ENCODE data around the gene ERN1.
"Not testable (repeated sequence)": the region's sequence is repeated elsewhere in the genome, so short reads cannot be mapped to it uniquely, and the experiment has no call there.

ERN1 gene

GRCh38 chr17:64174686-64175456, 44.9 kb upstream of the ERN1 start:
- intact Hi-C loops (cut with DNase I; ENCODE audit: low total_unique reads) = no loop called here
- Histone ChIP-seq H3K27ac (peak overlapping the region; percentile 67 to 81), H3K27me3 (no peaks in the 10 kb centered on the region), H3K9me3 (no peaks in the 10 kb centered on the region), H3K4me1 (peaks cover 0 to 51% (median 36%) of the 10 kb centered on the region in 4 donors), H3K36me3 (peaks cover 0 to 36% (median 15%) of the 10 kb centered on the region in 3 donors), H3K4me3 (no peak overlapping the region)
- peak; percentile 66 to 72 for DNase-seq
- no peak for TF ChIP-seq CTCF (IDR thresholded peaks at IDR 0.05)

- Histone ChIP-seq H3K9me3 (no peaks in the 10 kb centered on the region), H3K4me1 (peaks cover 0 to 44% (median 35%) of the 10 kb centered on the region in 4 donors), H3K4me3 (no peak overlapping the region), H3K27me3 (no peaks in the 10 kb centered on the region), H3K36me3 (peaks cover 0 to 37% (median 15%) of the 10 kb centered on the region in 3 donors), H3K27ac (no peak overlapping the region)
- intact Hi-C loops (cut with DNase I; ENCODE audit: low total_unique reads) = no loop called here
- DNase-seq = no peak
- no peak for TF ChIP-seq CTCF (IDR thresholded peaks at IDR 0.05)
These were observed 43.7 kb upstream of the ERN1 start for GRCh38 chr17:64173646-64174045.

- H3K9me3 ChIP-seq = no peaks in the 10 kb centered on the region
- H3K4me1 ChIP-seq = peaks cover 0 to 33% (median 24%) of the 10 kb centered on the region in 4 donors
- H3K4me3 ChIP-seq = no peak overlapping the region
- intact Hi-C loops (cut with DNase I; ENCODE audit: low total_unique reads) = no loop called here
- TF ChIP-seq CTCF (IDR thresholded peaks at IDR 0.05) = no peak
- DNase-seq = no peak
- no peak overlapping the region for H3K27ac ChIP-seq
- no peaks in the 10 kb centered on the region for H3K27me3 ChIP-seq
- H3K36me3 ChIP-seq = peaks cover 0 to 39% (median 15%) of the 10 kb centered on the region in 3 donors
These were observed 42.6 kb upstream of the ERN1 start for GRCh38 chr17:64172510-64172909.

- no peaks in the 10 kb centered on the region for H3K27me3 ChIP-seq
- peaks cover 0 to 18% (median 11%) of the 10 kb centered on the region in 4 donors for H3K4me1 ChIP-seq
- no peak overlapping the region for H3K4me3 ChIP-seq
- no peak for TF ChIP-seq CTCF (IDR thresholded peaks at IDR 0.05)
- peaks cover 0 to 54% (median 15%) of the 10 kb centered on the region in 3 donors for H3K36me3 ChIP-seq
- no peak for DNase-seq
- intact Hi-C loops (cut with DNase I; ENCODE audit: low total_unique reads) = no loop called here
- H3K9me3 ChIP-seq = no peaks in the 10 kb centered on the region
- no peak overlapping the region for H3K27ac ChIP-seq
These were observed 41.1 kb upstream of the ERN1 start for GRCh38 chr17:64171041-64171440.

- H3K36me3 ChIP-seq = peaks cover 0 to 55% (median 7%) of the 10 kb centered on the region in 3 donors
- peaks cover 0 to 11% (median 4%) of the 10 kb centered on the region in 4 donors for H3K4me1 ChIP-seq
- no peaks in the 10 kb centered on the region for H3K9me3 ChIP-seq
- no peak for TF ChIP-seq CTCF (IDR thresholded peaks at IDR 0.05)
- H3K27me3 ChIP-seq = no peaks in the 10 kb centered on the region
- no peak overlapping the region for H3K27ac ChIP-seq
- intact Hi-C loops (cut with DNase I; ENCODE audit: low total_unique reads) = no loop called here
- H3K4me3 ChIP-seq = no peak overlapping the region
- DNase-seq = no peak
These were observed 40.3 kb upstream of the ERN1 start for GRCh38 chr17:64170286-64170685.

- H3K4me3 ChIP-seq; H3K27ac ChIP-seq; H3K4me1 ChIP-seq; DNase-seq; H3K27me3 ChIP-seq; H3K9me3 ChIP-seq; intact Hi-C loops (cut with DNase I; ENCODE audit: low total_unique reads): not testable (repeated sequence)
- peaks cover 0 to 70% (median 6%) of the 10 kb centered on the region in 3 donors for H3K36me3 ChIP-seq
These were observed 37.7 kb upstream of the ERN1 start for GRCh38 chr17:64167666-64168065.

All from tibial artery (tissue), 4 donors.